Stimulated activated CD4-positive, alpha-beta T cell treated with anti-CD3 and anti-CD28 coated beads, Interleukin-15, amount 100 ng/mL, for 24 hours (primary cell): Measurements from ENCODE around the gene METTL9.
"Not testable (repeated sequence)": the region's sequence is repeated elsewhere in the genome, so short reads cannot be mapped to it uniquely, and the experiment has no call there.

Experiments
- DNase-seq: peaks from one replicate; pipeline ENCODE4 v3.0.0-alpha.2; 2020

METTL9 gene

GRCh38 chr16:21667575-21667974, 68.2 kb downstream of the METTL9 start:
- DNase-seq: no peak

- no peak for DNase-seq
These were observed 74.1 kb downstream of the METTL9 start for GRCh38 chr16:21673469-21673868.

GRCh38 chr16:21674456-21674855, 75.1 kb downstream of the METTL9 start:
- not testable (repeated sequence) for DNase-seq

- not testable (repeated sequence) for DNase-seq
These were observed 81.3 kb downstream of the METTL9 start for GRCh38 chr16:21680714-21681113.

GRCh38 chr16:21683184-21683583, 83.8 kb downstream of the METTL9 start:
- DNase-seq: no peak

GRCh38 chr16:21684199-21684598, 84.8 kb downstream of the METTL9 start:
- peak; percentile 59 for DNase-seq

GRCh38 chr16:21685034-21685455, 85.7 kb downstream of the METTL9 start:
- DNase-seq: no peak

GRCh38 chr16:21689107-21689506, 89.7 kb downstream of the METTL9 start:
- DNase-seq: no peak

GRCh38 chr16:21690967-21691366, 91.6 kb downstream of the METTL9 start:
- not testable (repeated sequence) for DNase-seq

- no peak for DNase-seq
These were observed 95.2 kb downstream of the METTL9 start for GRCh38 chr16:21694609-21695008.

- no peak for DNase-seq
These were observed 97.7 kb downstream of the METTL9 start for GRCh38 chr16:21697032-21697431.

- DNase-seq: no peak
These were observed 99.0 kb downstream of the METTL9 start for GRCh38 chr16:21698169-21699032.

GRCh38 chr16:21701271-21701670, 101.9 kb downstream of the METTL9 start:
- DNase-seq: no peak

- no peak for DNase-seq
These were observed 102.9 kb downstream of the METTL9 start for GRCh38 chr16:21702276-21702675.

- no peak for DNase-seq
These were observed 103.8 kb downstream of the METTL9 start for GRCh38 chr16:21703156-21703555.

GRCh38 chr16:21703589-21704174, 104.3 kb downstream of the METTL9 start:
- DNase-seq: no peak

GRCh38 chr16:21704266-21704665, 104.9 kb downstream of the METTL9 start:
- DNase-seq: no peak

- DNase-seq: no peak
These were observed 105.4 kb downstream of the METTL9 start for GRCh38 chr16:21704733-21705132.
